Choroid plexus epithelial cell (primary cell): ENCODE measurements around the gene TBXAS1.
"Not testable (repeated sequence)": the region's sequence is repeated elsewhere in the genome, so short reads cannot be mapped to it uniquely, and the experiment has no call there.

ENCODE experiments used
- DNase-seq: peaks from one replicate; pipeline ENCODE4 v3.0.0-alpha.2; 2010; ENCODE audit warnings: low read depth
- H3K4me3 ChIP-seq: 2 replicates; pipeline ENCODE4 v1.5.1; 2011; ENCODE audit warnings: low read depth, mild to moderate bottlenecking, control low read depth, low read length, moderate library complexity
- CTCF ChIP-seq: conservative IDR thresholded peaks from 2 replicates; pipeline ENCODE4 v1.5.1; 2011; ENCODE audit warnings: low read depth, mild to moderate bottlenecking, control low read depth, inconsistent platforms, low read length, moderate library complexity

The TBXAS1 gene

GRCh38 chr7:139830782-139831501 is 1.9 kb downstream of the TBXAS1 start:
- TF ChIP-seq CTCF = no peak
- DNase-seq = no peak
- no peak overlapping the region for H3K4me3 ChIP-seq

DNA sequence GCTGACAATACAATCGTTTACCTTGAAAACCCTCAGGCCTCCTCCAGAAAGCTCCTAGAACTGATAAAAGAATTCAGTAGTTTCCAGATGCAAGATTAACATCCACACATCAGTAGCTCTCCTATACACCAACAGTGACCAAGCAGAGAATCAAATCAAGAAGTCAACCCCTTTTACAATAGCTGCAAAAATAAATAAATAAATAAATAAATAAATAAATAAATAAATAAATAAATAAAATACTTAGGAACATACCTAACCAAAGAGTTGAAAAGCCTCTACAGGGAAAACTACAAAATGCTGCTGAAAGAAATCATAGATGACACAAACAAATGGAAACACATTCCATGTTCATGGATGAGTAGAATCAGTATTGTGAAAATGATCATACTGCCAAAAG is 6.8 kb downstream of the TBXAS1 start:
- not testable (repeated sequence) for DNase-seq, H3K4me3 ChIP-seq

- not testable (repeated sequence) for H3K4me3 ChIP-seq, DNase-seq
Measured at GRCh38 chr7:139837291-139837690, 8.2 kb downstream of the TBXAS1 start.

DNA sequence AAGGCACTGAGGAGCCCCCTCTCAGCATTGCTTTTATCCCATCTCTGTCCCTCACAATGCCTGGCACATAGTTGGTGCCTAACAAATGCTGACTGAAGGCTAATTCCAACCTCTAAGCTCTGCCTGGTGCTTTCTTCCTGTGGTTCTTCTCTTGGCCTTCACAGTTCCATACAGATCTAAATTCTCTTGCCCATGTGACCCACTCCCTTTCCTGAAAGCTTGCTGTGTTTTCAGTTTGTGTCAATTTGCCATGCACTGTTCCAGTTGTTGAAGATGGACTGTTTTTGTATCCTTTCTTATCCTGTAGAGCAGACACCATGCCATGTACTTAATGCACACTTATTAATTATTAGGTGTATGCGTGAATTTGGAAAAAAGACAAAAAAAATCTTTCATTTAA is 9.2 kb downstream of the TBXAS1 start:
- DNase-seq = no peak
- no peak overlapping the region for H3K4me3 ChIP-seq
- TF ChIP-seq CTCF = no peak

GRCh38 chr7:139838876-139839275 is 9.8 kb downstream of the TBXAS1 start:
- no peak for DNase-seq
- no peak for TF ChIP-seq CTCF
- no peak overlapping the region for H3K4me3 ChIP-seq

- TF ChIP-seq CTCF = no peak
- no peak overlapping the region for H3K4me3 ChIP-seq
- DNase-seq = no peak
Measured at GRCh38 chr7:139840776-139841175, 11.7 kb downstream of the TBXAS1 start.

GRCh38 chr7:139842401-139843210 is 13.5 kb downstream of the TBXAS1 start:
- peak; percentile 48 for DNase-seq
- no peak for TF ChIP-seq CTCF
- no peak overlapping the region for H3K4me3 ChIP-seq

DNA sequence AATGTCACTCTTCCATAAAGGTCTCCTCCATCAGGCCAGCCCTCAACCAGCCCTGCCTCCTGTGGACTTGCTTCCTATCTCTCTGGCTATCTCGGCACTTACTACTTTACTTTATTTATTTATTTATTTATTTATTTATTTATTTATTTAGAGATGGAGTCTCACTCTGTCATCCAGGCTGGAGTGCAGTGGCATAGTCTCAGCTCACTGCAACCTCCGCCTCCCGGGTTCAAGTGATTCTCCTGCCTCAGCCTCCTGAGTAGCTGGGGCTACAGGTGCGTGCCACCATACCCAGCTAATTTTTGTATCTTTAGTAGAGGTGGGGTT is 14.1 kb downstream of the TBXAS1 start:
- H3K4me3 ChIP-seq, DNase-seq: not testable (repeated sequence)
